ENCODE measurements around the gene NELL2. TPM values are rescaled to one million over a fixed set of nuclear protein-coding genes. Genes with fewer than 3 reads are reported as not detected.

The NELL2 gene
- polyA plus RNA-seq, 1 experiment, result 0.43 TPM

DNA sequence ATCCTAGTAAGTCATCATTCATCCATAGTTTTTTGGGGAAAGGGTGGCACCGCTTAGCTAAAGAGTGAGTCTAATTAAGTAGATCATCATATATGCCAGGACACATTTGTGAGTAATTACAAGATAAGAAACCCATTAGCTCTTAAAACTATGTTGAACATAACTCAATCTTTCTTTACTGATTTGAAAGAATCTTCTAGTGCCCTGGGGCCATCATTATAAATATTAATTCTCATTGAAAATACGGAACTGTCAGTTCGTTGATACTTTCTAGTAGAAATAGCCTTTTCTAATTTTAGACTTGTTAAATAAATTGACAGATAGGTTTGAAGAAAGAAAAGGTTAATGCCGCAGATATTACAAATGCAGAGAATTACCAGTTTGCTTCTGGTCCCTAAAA lies 312.6 kb downstream of the NELL2 start:
- TF ChIP-seq, protein P1, sequence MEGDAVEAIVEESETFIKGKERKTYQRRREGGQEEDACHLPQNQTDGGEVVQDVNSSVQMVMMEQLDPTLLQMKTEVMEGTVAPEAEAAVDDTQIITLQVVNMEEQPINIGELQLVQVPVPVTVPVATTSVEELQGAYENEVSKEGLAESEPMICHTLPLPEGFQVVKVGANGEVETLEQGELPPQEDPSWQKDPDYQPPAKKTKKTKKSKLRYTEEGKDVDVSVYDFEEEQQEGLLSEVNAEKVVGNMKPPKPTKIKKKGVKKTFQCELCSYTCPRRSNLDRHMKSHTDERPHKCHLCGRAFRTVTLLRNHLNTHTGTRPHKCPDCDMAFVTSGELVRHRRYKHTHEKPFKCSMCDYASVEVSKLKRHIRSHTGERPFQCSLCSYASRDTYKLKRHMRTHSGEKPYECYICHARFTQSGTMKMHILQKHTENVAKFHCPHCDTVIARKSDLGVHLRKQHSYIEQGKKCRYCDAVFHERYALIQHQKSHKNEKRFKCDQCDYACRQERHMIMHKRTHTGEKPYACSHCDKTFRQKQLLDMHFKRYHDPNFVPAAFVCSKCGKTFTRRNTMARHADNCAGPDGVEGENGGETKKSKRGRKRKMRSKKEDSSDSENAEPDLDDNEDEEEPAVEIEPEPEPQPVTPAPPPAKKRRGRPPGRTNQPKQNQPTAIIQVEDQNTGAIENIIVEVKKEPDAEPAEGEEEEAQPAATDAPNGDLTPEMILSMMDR (IDR thresholded peaks at IDR 0.05; ENCODE audit: low read depth, low read length), result no peak
- POLR2A ChIA-PET, result no interaction called here
- no peak overlapping the region for H3K4me3 ChIP-seq (ENCODE audit: low read depth, low read length)
- CTCF ChIA-PET, result no interaction called here
- DNase-seq (ENCODE audit: low read depth, low spot score), result no peak
- no peaks in the 10 kb centered on the region for H3K27me3 ChIP-seq (ENCODE audit: control insufficient read depth, insufficient read depth, low read length)
- no peaks in the 10 kb centered on the region; the same call in 1 of the 2 replicates for H3K9me3 ChIP-seq (ENCODE audit: control insufficient read depth, insufficient read depth, low read length)
- no peak overlapping the region for H3K27ac ChIP-seq (ENCODE audit: low read depth, low read length)

DNA sequence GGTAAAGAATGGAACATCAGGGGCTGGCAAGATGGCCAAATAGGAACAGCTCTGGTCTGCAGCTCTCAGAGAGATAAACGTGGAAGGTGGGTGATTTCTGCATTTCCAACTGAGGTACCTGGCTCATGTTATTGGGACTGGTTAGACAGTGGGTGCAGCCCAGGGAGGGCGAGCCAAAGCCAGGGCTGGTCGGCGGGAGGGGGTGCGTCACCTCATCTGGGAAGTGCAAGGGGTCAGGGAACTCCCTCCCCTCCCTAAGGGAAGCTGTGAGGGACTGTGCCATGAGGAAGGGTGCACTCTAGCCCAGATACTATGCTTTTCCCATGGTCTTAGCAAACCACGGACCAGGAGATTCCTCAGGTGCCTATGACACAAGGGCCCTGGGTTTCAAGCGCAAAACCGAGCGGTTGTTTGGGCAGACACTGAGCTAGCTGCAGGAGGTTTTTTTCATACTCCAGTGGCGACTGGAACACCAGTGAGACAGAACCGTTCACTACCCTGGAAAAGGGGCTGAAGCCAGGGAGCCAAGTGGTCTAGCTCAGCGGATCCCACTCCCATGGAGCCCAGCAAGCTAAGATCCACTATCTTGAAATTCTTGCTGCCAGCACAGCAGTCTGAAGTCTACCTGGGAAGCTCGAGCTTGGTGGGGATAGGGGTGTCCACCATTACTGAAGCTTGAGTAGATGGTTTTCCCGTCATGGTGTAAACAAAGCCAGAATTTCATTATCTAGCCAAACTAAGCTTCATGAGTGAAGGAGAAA lies 317.6 kb downstream of the NELL2 start:
- ChIA-PET CTCF (no interaction called here), POLR2A (no interaction called here)
- Histone ChIP-seq H3K9me3 (ENCODE audit: control insufficient read depth, insufficient read depth, low read length) (peaks cover 2% of the 10 kb centered on the region; the same call in 1 of the 2 replicates), H3K27ac (ENCODE audit: low read depth, low read length) (no peak overlapping the region), H3K4me3 (ENCODE audit: low read depth, low read length) (no peak overlapping the region), H3K27me3 (ENCODE audit: control insufficient read depth, insufficient read depth, low read length) (no peaks in the 10 kb centered on the region)
- TF ChIP-seq, protein P1 (IDR thresholded peaks at IDR 0.05; ENCODE audit: low read depth, low read length), result no peak
- DNase-seq (ENCODE audit: low read depth, low spot score), result no peak

DNA sequence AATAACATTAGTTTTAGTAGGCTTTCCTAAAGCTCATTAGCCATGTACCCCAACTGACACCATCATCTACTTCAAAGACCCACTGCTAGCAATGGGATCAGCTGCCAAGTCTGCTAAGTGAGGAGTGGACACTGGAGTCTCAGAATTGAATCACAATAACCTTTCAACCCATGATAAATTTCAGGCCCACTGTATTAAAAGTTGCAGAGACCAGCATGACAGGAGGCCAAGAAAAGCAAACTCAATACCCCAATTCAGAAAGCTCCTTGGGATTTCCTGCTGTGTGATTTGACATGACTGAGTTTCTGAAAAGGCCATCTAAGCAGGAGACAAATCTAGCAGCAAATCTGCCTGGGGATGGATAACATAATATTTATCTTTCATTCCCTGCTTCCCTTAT lies 320.7 kb downstream of the NELL2 start:
- Histone ChIP-seq H3K9me3 (ENCODE audit: control insufficient read depth, insufficient read depth, low read length) (peaks cover 2% of the 10 kb centered on the region; the same call in 1 of the 2 replicates), H3K27ac (ENCODE audit: low read depth, low read length) (no peak overlapping the region), H3K27me3 (ENCODE audit: control insufficient read depth, insufficient read depth, low read length) (no peaks in the 10 kb centered on the region), H3K4me3 (ENCODE audit: low read depth, low read length) (no peak overlapping the region)
- ChIA-PET CTCF (no interaction called here), POLR2A (no interaction called here)
- no peak for DNase-seq (ENCODE audit: low read depth, low spot score)
- TF ChIP-seq, protein P1 (IDR thresholded peaks at IDR 0.05; ENCODE audit: low read depth, low read length), result no peak

DNA sequence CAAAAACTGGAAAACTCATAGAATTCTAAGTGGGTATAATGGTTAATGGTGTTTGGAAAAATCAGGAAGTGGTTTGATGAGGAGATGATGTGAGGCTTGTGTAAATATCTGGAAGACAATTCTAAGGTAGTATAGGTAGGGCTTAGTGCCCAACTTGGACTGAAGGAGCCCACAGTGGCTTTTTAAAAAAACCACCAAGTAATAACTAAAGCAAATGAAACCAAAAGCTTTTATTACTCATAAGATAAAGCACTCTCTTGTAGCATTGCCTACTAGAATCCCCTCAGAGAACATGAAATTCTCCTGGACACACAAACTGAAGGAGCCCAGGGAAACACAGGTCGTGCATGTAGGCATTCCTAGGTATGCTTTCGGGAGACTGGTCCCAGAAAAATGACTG lies 324.5 kb downstream of the NELL2 start:
- TF ChIP-seq, protein P1 (IDR thresholded peaks at IDR 0.05; ENCODE audit: low read depth, low read length), result no peak
- H3K27me3 ChIP-seq (ENCODE audit: control insufficient read depth, insufficient read depth, low read length), result no peaks in the 10 kb centered on the region
- POLR2A ChIA-PET, result no interaction called here
- CTCF ChIA-PET, result no interaction called here
- no peak overlapping the region for H3K27ac ChIP-seq (ENCODE audit: low read depth, low read length)
- H3K9me3 ChIP-seq (ENCODE audit: control insufficient read depth, insufficient read depth, low read length), result no peaks in the 10 kb centered on the region
- no peak for DNase-seq (ENCODE audit: low read depth, low spot score)
- no peak overlapping the region for H3K4me3 ChIP-seq (ENCODE audit: low read depth, low read length)

DNA sequence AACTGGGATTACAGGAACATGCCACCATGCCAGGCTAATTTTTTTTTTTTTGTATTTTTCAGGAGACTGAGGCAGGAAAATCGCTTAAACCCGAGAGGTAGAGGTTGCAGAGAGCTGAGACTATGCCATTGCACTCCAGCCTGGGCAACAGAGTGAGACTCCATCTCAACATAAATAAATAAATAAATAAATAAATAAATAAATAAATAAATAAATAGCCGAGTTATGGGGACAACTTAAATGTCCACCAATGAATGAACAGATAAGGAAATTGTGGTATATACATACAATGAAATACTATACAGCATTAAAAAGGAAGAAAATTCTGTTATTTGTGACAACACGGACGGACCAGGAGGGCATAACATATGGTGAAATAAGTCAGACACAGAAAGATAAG lies 325.7 kb downstream of the NELL2 start:
- no peak for DNase-seq (ENCODE audit: low read depth, low spot score)
- TF ChIP-seq, protein P1 (IDR thresholded peaks at IDR 0.05; ENCODE audit: low read depth, low read length), result no peak
- Histone ChIP-seq H3K9me3 (ENCODE audit: control insufficient read depth, insufficient read depth, low read length) (no peaks in the 10 kb centered on the region), H3K27me3 (ENCODE audit: control insufficient read depth, insufficient read depth, low read length) (no peaks in the 10 kb centered on the region), H3K27ac (ENCODE audit: low read depth, low read length) (no peak overlapping the region), H3K4me3 (ENCODE audit: low read depth, low read length) (no peak overlapping the region)
- CTCF ChIA-PET, result no interaction called here
- POLR2A ChIA-PET, result no interaction called here
